Measurements from ENCODE around the gene MAPK8IP3.

DNA sequence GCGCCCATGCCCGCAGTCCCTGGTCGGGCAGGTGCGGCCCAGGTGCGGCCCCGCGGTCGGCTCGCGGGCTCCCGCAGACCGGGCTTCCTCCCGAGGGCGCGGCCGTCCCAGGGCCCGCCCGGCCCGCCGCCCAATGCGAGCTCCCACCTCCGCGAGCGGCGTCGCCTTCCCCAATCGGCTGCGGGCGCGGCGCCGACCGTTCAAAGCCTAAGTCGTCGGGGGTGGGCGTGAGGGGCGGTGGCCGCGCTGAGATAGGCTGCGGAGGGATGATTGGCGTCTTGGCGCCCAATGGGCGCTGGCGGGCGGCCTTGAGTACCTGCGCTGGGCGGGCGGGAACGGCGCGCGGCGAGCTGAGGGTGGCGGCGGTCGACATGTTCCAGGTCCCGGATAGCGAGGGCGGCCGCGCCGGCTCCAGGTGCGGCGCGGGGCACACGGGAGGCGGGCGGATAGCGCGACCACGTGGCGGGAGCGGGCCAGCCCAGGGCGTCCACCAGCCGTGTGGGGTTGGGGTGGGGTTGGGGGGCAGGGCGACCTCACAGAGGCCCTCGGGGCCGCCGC lies 28.0 kb upstream of the MAPK8IP3 start, which contains the start of gene JPT2:
- TF ChIP-seq EP300 (IDR thresholded peaks at IDR 0.05) (no peak), CTCF (IDR thresholded peaks at IDR 0.05) (no peak), POLR2A (IDR thresholded peaks at IDR 0.05) (no peak), POLR2AphosphoS5 (IDR thresholded peaks at IDR 0.05) (peak in 2 of 3 donors; percentile 44 to 80)

All from suprapubic skin (tissue), 4 donors.